Measurements from ENCODE around the gene PYGO2. TPM values are rescaled to one million over a fixed set of nuclear protein-coding genes. Genes with fewer than 3 reads are reported as not detected.

The PYGO2 gene
- total RNA-seq, 4 donors from 2014 or later = 28.6 to 48.3 (median 42.9) TPM

GRCh38 chr1:155009221-155009711 is 47.7 kb upstream of the PYGO2 start:
- no peak for DNase-seq
- Histone ChIP-seq H3K36me3 (peaks cover under 1 to 2% of the 10 kb centered on the region in 2 donors), H3K27me3 (no peaks in the 10 kb centered on the region), H3K4me3 (replicated peaks in 1 of 3) (no peak overlapping the region), H3K4me1 (peaks cover 82 to 91% of the 10 kb centered on the region in 2 donors), H3K9me3 (no peaks in the 10 kb centered on the region), H3K27ac (peak overlapping the region; percentile 83 to 99 (median 95))
- TF ChIP-seq CTCF (IDR thresholded peaks at IDR 0.05) (no peak), POLR2A (IDR thresholded peaks at IDR 0.05) (no peak)
- WGBS, 2 donors = 61 to 83% methylated on average over 3 to 4 of the region's 12 CpGs
- intact Hi-C loops (cut with DNase I) = no loop called here

- Histone ChIP-seq H3K4me3 (replicated peaks in 1 of 3) (peak overlapping the region in 1 of 3 donors; percentile 14), H3K27me3 (no peaks in the 10 kb centered on the region), H3K27ac (peak overlapping the region; percentile 83 to 99 (median 95)), H3K4me1 (peaks cover 87 to 88% of the 10 kb centered on the region in 2 donors), H3K9me3 (no peaks in the 10 kb centered on the region), H3K36me3 (no peaks in the 10 kb centered on the region)
- TF ChIP-seq CTCF (IDR thresholded peaks at IDR 0.05) (no peak), POLR2A (IDR thresholded peaks at IDR 0.05) (no peak)
- WGBS, 2 donors = 55 to 57% methylated on average over 7 to 13 of the region's 16 CpGs
- DNase-seq = peak in 1 of 2 donors; percentile 46
- intact Hi-C loops (cut with DNase I) = no loop called here
Observed at GRCh38 chr1:155008015-155008941, 46.7 kb upstream of the PYGO2 start.

GRCh38 chr1:155007251-155007828 is 45.8 kb upstream of the PYGO2 start:
- Histone ChIP-seq H3K9me3 (no peaks in the 10 kb centered on the region), H3K4me3 (replicated peaks in 1 of 3) (peak overlapping the region in 1 of 3 donors; percentile 14), H3K27ac (peak overlapping the region; percentile 83 to 99 (median 95)), H3K4me1 (peaks cover 80% of the 10 kb centered on the region in 2 donors), H3K27me3 (no peaks in the 10 kb centered on the region), H3K36me3 (no peaks in the 10 kb centered on the region)
- 27 to 57% methylated on average over 5 to 6 of the region's 6 CpGs for WGBS, 2 donors
- TF ChIP-seq CTCF (IDR thresholded peaks at IDR 0.05) (no peak), POLR2A (IDR thresholded peaks at IDR 0.05) (no peak)
- DNase-seq = peak; percentile 88 to 91
- intact Hi-C loops (cut with DNase I) = no loop called here

GRCh38 chr1:155006601-155007101 is 45.1 kb upstream of the PYGO2 start:
- no peaks in the 10 kb centered on the region for H3K9me3 ChIP-seq
- no peak for DNase-seq
- no peaks in the 10 kb centered on the region for H3K36me3 ChIP-seq
- peaks cover 73% of the 10 kb centered on the region in 2 donors for H3K4me1 ChIP-seq
- no peak overlapping the region for H3K4me3 ChIP-seq (replicated peaks in 1 of 3)
- WGBS, 2 donors = 45 to 59% methylated on average over 2 of the region's 2 CpGs
- TF ChIP-seq CTCF (IDR thresholded peaks at IDR 0.05) (no peak), POLR2A (IDR thresholded peaks at IDR 0.05) (no peak)
- H3K27ac ChIP-seq = peak overlapping the region; percentile 83 to 99 (median 95)
- intact Hi-C loops (cut with DNase I) = no loop called here
- no peaks in the 10 kb centered on the region for H3K27me3 ChIP-seq

All from thyroid gland (tissue), 4 donors.